Measurements from ENCODE around the gene CTNNA3.

CTNNA3 gene

DNA sequence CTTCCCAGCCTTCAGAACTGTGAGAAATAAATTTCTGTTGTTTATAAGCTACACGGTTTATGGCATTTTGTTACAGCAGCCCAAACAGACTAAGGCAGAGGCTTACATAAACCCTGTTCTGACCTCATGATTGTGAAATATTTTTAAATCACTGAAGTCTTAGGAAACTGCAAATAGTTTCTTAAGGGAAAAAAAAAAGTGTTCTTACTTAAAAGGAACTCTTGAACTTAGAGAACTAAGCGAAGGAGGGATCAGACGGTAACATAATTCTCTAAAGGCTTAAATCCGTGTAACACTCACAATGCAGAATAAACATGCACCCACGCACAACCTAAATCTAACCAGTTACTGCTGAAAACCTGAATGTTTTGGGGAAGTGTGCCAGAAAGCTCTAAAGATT is 1519.2 kb downstream of the CTNNA3 start:
- DNase-seq, result no peak

- DNase-seq, result no peak
Measured at GRCh38 chr10:66167816-66168215, 1528.2 kb downstream of the CTNNA3 start.

GRCh38 chr10:66162560-66163143 is 1533.3 kb downstream of the CTNNA3 start:
- DNase-seq, result no peak

- no peak for DNase-seq
Measured at GRCh38 chr10:66151346-66151745, 1544.6 kb downstream of the CTNNA3 start.

GRCh38 chr10:66148312-66148711 is 1547.7 kb downstream of the CTNNA3 start:
- DNase-seq, result no peak

DNA sequence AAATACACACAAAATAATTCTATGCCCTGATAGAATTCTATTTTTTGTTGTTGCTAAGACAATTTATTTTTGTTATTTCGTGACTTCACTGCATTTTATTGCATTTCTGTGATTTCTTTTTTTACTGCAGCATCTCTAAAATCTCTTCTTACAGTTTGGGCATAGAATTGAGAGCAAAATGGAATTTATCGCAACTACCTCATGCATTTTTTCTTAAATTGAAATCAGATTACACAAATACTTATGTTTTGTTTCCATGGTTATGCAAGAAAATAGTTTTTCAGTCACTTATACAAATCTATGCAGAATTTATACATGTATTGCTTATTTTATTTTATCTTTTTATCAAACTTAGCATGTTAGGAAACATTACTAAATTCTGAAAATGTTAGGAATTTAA is 1552.0 kb downstream of the CTNNA3 start:
- DNase-seq, result no peak

GRCh38 chr10:66102756-66103155 is 1593.2 kb downstream of the CTNNA3 start:
- DNase-seq, result no peak

DNA sequence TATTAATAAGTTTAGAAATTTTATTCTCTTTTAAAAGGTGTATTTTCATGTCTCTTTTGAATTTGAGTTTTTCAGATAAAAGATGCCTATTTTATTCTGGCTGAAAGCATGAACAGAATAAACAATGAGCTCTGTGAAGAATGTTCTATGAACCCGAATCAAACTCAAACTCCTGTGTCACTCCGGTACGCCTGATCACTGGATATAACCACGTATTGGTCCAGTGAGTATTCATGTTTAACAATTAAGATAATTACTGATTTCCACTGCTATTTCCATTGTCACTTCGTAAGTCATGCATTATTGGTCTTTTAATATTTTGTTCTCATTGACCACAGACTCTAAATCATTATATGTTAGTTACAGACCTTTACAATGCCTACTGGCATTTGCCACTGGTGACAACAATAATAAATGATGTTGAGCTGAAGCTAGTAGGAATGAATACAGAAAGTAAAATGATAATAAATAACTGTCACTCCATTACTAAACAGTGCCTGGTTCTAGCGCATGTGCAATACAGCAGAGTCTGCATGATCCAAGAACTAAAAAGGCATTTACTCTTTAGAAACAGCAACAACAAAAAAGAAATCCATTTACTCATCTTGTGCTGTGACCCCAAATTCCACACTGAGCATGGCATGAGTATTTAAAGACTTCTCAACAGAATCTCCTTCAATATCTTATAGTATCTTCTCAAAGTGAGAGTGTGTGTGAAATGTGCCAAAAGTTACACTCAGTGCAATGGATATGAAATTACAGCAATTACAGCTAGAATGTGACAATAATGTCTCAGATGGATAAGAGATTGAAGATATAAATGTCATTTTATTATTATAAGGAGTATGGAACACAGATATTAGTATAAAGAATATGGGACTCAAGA is 1597.2 kb downstream of the CTNNA3 start:
- DNase-seq, result no peak

DNA sequence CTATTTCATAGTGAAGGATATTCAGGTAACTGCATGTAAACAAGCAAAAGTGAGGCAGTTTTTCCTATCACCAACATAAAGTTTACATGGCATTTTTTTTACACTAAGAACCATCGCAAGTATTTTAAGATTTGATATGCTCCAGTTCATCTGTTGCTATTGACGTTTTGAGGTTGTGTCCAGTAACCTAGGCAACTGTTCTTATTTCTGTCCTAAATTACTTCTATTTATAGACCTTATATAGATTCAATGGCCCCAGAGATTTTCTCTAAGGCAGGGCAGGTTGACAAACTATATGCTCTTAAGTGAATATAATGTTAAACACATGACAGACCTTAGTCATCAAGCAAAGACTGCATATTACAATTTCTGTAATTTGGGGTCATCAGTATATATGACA is 1600.4 kb downstream of the CTNNA3 start:
- DNase-seq, result no peak

DNA sequence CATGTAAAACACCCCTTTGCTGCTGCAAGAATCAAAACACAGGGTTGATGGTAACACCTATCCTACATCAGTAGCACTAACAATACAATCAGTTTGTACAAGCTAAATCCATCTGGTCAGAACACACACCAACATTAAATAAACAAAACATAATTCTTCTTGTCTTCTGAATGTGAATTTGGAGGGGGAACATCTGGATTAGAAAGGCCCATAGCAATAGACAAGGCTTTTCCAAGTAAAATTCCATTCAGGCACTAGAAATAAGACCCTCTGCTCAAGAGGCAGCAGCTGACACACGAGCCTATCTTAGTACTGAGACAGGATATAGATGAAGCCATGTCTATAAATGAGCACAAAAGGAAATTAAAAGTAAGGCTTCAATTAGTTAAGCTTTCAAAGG is 1610.1 kb downstream of the CTNNA3 start:
- no peak for DNase-seq

GRCh38 chr10:66071907-66072306 is 1624.1 kb downstream of the CTNNA3 start:
- DNase-seq, result no peak

DNA sequence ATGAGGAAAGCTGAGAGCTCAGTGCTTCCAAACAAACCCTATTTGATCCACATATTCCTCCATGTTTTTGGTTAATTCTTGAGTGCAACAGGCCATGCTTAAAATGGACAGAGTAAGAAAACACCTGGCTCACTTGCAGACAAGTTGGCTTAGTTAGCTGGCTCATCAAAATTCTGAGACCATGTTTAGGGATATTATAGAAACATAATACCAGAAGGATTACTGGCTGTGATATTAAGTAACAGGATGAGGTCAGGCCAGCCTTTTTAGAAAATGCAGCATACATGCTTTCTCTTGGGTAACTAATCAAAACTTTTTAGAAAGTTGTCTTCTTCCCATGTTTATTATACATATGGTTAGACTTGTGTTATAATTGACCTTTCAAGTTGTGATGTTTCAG is 1637.4 kb downstream of the CTNNA3 start:
- no peak for DNase-seq

DNA sequence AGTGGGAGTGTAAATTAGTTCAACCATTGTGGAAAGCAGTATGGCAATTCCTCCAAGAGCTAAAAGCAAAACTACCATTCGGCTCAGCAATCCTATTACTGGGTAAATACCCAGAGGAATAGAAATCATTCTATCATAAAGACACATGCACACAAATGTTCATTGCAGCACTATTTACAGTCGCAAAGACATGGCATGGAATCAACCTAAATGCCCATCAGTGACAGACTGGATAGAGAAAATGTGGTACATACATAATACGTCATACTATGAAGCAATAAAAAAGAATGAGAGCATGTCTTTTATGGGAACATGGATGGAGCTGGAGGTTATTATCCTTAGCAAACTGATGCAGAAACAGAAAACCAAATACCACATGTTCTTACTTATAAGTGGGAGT is 1646.7 kb downstream of the CTNNA3 start:
- no peak for DNase-seq

DNA sequence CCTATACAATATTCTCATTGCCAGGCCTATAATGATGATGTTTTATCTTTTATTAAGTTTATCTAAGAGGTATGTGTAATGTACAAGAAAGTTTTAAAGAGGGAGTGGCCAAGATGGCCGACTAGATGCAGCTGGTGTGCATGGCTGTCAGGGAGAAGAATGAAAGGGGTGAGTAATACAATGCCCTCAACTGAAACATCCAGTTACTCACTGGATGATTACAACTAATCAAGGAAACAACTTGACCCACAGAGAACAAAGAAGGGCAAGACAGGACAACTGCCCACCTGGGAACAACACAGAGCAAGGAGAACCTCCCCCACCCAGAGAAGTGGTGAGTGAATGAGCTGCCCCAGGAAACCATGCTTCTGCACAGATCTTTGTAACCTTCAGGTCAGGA is 1650.1 kb downstream of the CTNNA3 start:
- DNase-seq, result no peak

GRCh38 chr10:66041771-66042170 is 1654.2 kb downstream of the CTNNA3 start:
- DNase-seq, result no peak

GRCh38 chr10:66038623-66039022 is 1657.4 kb downstream of the CTNNA3 start:
- DNase-seq, result no peak

DNA sequence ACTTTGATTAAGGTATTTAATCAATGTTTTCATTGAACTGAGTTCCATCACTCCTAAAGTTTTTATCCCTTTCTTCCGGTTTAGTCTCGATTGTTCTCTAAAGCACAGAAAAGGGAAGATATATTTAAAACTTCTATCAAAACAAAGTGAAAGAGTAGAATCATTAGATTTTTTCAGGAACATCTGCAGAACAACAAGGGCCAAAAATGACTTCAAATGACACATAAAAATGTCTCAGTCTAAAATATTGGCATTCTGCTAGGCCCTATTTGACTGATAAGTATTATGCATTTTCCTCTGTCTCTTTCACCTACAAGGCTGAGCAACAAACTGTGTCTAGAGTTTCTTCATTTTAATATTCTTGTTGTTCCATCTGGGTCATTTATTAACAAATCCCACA is 1669.7 kb downstream of the CTNNA3 start:
- no peak for DNase-seq

GRCh38 chr10:66025186-66025585 is 1670.8 kb downstream of the CTNNA3 start:
- no peak for DNase-seq

- DNase-seq, result no peak
Measured at GRCh38 chr10:66021423-66021822, 1674.6 kb downstream of the CTNNA3 start.

DNA sequence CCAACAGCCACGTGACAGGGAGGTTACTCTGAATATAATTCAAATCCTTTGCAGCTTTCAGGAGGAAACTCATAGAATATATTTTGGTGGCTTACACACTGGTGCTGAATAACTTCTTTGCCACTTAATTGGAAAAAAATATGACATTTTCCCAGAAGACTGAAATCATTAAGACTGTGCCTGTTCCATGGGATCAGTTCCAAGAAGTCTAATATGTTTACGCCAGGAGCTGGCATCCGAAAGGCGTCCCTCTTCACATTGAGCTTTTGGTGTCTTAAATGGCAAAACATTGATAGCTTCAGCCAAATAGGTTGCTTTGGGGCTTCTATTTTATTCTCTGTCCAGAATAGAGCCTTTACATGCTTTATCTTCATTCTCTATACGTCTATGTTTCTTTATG is 1687.8 kb downstream of the CTNNA3 start:
- DNase-seq, result no peak

GRCh38 chr10:66006411-66006810 is 1689.6 kb downstream of the CTNNA3 start:
- no peak for DNase-seq

GRCh38 chr10:65993451-65993850 is 1702.5 kb downstream of the CTNNA3 start:
- no peak for DNase-seq

- no peak for DNase-seq
Measured at GRCh38 chr10:65968871-65969270, 1727.1 kb downstream of the CTNNA3 start.

GRCh38 chr10:65968437-65968836 is 1727.6 kb downstream of the CTNNA3 start:
- DNase-seq, result no peak

- DNase-seq, result no peak
Measured at GRCh38 chr10:65964205-65964604, 1731.8 kb downstream of the CTNNA3 start.
